Measurements from ENCODE around the gene SOCS3. TPM values are rescaled to one million over a fixed set of nuclear protein-coding genes. Genes with fewer than 3 reads are reported as not detected.

SOCS3 gene
- total RNA-seq, 4 donors from 2014 or later: 3.2 to 125 (median 20.8) TPM

DNA sequence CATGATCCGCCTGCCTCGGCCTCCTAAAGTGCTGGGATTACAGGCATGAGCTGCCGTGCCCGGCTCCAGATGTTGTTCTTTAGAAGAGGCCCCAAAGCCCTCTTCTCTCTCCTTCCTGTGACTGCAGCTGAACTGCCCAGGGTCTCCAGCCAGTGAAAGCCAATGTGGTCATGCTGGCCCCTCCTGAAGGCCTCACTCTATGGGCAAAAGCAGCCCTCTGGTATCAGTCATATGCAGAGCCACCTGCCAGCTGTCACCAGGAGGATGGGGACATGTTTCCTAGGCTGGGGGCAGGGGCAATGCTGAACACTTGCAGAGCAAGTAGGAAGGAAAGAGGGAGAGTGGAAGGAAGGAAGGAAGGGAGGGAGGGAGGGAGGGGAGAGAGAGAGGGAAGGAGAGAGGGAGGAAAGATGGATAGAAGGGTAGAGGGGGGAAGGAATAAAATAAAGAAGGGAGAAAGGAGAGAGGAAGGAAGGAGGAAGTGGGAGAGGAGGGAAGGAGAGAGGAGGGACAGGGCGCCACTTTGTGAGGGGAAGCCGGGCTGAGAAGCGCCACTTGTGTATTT, 36.0 kb downstream of the SOCS3 start:
- H3K9me3 ChIP-seq: no peaks in the 10 kb centered on the region
- peaks cover 0 to 14% (median 6%) of the 10 kb centered on the region in 4 donors for H3K4me1 ChIP-seq
- no peak for DNase-seq
- H3K4me3 ChIP-seq: no peak overlapping the region
- H3K36me3 ChIP-seq: no peaks in the 10 kb centered on the region
- no peaks in the 10 kb centered on the region for H3K27me3 ChIP-seq
- TF ChIP-seq, protein P1, sequence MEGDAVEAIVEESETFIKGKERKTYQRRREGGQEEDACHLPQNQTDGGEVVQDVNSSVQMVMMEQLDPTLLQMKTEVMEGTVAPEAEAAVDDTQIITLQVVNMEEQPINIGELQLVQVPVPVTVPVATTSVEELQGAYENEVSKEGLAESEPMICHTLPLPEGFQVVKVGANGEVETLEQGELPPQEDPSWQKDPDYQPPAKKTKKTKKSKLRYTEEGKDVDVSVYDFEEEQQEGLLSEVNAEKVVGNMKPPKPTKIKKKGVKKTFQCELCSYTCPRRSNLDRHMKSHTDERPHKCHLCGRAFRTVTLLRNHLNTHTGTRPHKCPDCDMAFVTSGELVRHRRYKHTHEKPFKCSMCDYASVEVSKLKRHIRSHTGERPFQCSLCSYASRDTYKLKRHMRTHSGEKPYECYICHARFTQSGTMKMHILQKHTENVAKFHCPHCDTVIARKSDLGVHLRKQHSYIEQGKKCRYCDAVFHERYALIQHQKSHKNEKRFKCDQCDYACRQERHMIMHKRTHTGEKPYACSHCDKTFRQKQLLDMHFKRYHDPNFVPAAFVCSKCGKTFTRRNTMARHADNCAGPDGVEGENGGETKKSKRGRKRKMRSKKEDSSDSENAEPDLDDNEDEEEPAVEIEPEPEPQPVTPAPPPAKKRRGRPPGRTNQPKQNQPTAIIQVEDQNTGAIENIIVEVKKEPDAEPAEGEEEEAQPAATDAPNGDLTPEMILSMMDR (IDR thresholded peaks at IDR 0.05): no peak
- TF ChIP-seq POLR2A (IDR thresholded peaks at IDR 0.05): no peak
- H3K27ac ChIP-seq: peak overlapping the region; percentile 59 to 82 (median 76)

DNA sequence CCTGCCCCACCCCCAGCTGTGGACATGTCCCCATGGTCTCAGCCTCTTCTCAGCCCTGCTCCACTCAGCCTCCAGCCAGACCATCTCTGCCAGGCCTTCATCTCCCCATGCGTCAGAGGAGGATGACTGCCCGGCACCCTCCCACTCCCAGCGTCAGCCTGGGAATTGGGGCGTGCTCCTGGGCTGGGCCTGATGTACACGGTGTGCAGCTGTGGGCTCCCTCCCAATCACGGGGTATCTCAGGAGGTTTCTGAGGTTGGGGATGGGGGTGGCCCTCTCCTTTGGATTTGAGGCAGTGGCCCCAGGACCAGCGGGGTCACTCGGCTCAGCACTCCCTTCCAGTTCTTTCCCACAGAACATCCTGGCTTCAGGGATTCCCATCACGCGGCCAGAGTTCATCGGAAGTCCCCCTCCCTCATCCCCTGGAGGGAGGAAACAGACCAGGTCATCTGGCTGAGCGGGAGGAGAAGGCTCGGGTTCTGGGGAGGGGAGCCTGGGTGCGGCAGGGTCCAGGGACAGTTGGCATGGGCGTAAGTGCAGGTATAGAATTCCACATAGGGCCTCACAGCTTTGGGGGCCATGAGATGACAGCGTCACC, 36.9 kb downstream of the SOCS3 start:
- peak in 1 of 3 donors; percentile 64 for DNase-seq
- H3K9me3 ChIP-seq: no peaks in the 10 kb centered on the region
- peak overlapping the region; percentile 59 to 82 (median 76) for H3K27ac ChIP-seq
- no peaks in the 10 kb centered on the region for H3K36me3 ChIP-seq
- H3K4me1 ChIP-seq: peaks cover 0 to 19% (median 6%) of the 10 kb centered on the region in 4 donors
- no peaks in the 10 kb centered on the region for H3K27me3 ChIP-seq
- H3K4me3 ChIP-seq: no peak overlapping the region
- TF ChIP-seq, protein P1 (IDR thresholded peaks at IDR 0.05): no peak
- TF ChIP-seq POLR2A (IDR thresholded peaks at IDR 0.05): no peak

DNA sequence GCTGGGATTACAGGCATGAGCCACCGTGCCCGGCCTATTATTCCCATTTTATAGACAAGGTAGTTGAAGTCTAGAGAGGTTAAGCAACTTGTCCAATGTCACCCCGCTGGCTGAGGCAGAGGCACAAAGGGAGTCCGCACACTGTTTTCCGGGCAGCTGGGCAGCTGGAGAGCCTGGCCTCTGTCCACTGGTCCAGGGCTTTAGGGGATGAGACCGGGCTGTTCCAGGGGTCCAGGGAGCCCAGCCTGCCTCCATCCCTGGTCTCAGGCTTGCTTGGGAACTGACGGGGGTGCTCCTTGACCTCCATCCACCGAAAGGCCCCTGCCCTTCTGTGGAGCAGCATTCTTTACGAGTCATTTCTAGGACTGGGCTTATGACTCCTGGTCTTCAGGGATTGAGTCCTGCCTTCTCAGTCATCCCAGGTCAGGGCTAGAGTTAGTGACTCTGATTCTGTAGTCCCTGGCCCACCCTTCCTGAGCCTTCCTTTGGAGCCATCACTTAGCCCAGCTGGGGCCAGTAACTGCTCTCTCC, 37.5 kb downstream of the SOCS3 start:
- TF ChIP-seq POLR2A (IDR thresholded peaks at IDR 0.05): no peak
- TF ChIP-seq, protein P1 (IDR thresholded peaks at IDR 0.05): no peak
- peak overlapping the region; percentile 59 to 82 (median 76) for H3K27ac ChIP-seq
- no peak for DNase-seq

DNA sequence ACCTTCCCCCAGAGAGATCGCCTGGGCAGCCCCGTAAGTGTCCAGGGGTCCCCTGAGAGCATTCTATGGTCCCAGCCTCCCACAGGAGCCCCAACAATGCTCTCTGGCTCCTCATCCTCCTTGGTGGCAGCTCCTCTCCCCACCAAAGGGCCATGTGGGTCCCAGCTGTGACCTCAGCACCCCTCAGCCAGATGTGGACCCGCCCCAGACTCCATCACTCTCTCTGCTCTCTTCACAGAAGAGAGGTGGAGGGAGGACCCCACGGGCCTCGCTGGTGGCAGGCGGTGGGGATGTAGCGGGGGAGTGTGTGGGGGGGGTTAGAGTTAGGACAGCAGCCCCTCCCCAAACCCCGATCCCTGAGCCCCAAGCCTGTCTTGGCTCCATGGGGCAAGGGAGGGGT, 41.0 kb downstream of the SOCS3 start:
- H3K4me1 ChIP-seq: peaks cover 22 to 49% (median 33%) of the 10 kb centered on the region in 4 donors
- H3K9me3 ChIP-seq: peaks cover 0 to 1% (median 0%) of the 10 kb centered on the region in 4 donors
- no peak for DNase-seq
- no peaks in the 10 kb centered on the region for H3K36me3 ChIP-seq
- H3K27ac ChIP-seq: no peak overlapping the region
- TF ChIP-seq, protein P1 (IDR thresholded peaks at IDR 0.05): no peak
- TF ChIP-seq POLR2A (IDR thresholded peaks at IDR 0.05): no peak
- H3K4me3 ChIP-seq: no peak overlapping the region
- no peaks in the 10 kb centered on the region for H3K27me3 ChIP-seq

More for the DNA sequence above, 37.5 kb downstream of the SOCS3 start:
- no peaks in the 10 kb centered on the region for H3K9me3 ChIP-seq
- no peaks in the 10 kb centered on the region for H3K27me3 ChIP-seq
- H3K4me3 ChIP-seq: no peak overlapping the region
- H3K4me1 ChIP-seq: peaks cover 1 to 24% (median 10%) of the 10 kb centered on the region in 4 donors
- no peaks in the 10 kb centered on the region for H3K36me3 ChIP-seq

DNA sequence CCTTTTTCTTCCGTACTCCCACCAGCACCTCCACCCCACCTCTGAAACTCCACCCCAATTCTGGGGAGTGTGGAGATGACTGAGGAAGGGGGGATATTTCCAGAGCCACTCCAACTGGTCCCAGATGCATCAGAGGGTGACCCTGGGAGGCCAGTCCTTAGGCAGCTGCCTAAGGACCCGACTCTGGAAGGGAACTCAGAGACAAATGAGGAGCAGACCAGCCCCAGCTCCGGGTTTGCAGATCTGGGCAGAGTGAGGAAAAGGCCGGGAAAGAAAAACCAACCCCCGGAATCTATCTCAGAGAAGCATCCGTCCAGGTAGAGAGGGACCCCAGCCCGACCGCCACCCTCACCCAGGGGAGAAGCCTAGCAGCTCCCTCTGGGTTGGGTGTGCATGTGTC, 41.5 kb downstream of the SOCS3 start:
- no peak overlapping the region for H3K4me3 ChIP-seq
- peaks cover 0 to 4% (median 0%) of the 10 kb centered on the region in 4 donors for H3K9me3 ChIP-seq
- H3K36me3 ChIP-seq: no peaks in the 10 kb centered on the region
- TF ChIP-seq, protein P1 (IDR thresholded peaks at IDR 0.05): no peak
- TF ChIP-seq POLR2A (IDR thresholded peaks at IDR 0.05): no peak
- H3K27ac ChIP-seq: no peak overlapping the region
- H3K27me3 ChIP-seq: no peaks in the 10 kb centered on the region
- H3K4me1 ChIP-seq: peaks cover 25 to 49% (median 35%) of the 10 kb centered on the region in 4 donors
- no peak for DNase-seq

Measured in Peyer's patch (tissue), 4 donors.